MCF 10A (cell line): Measurements from ENCODE around the gene RNF7. TPM values are rescaled to one million over a fixed set of nuclear protein-coding genes. Genes with fewer than 3 reads are reported as not detected.

ENCODE experiments used
- BruUV-seq: library from RNA; stranded (reverse); fragments of 400-500 nt; replicated peaks from 2 replicates; lab custom pipeline; 2021; lab: Mats Ljungman, UMichigan
- CTCF ChIA-PET: fragments of 300-600 bp; sonication (Branson Sonifier 250); formaldehyde crosslinking; extraction: SDS; loops from one replicate; lab custom pipeline; 2021; ENCODE audit warnings: antibody characterized with exemption, inconsistent platforms; lab: Yijun Ruan, JAX
- POLR2A ChIA-PET: fragments of 300-600, 350-650 bp; sonication (Branson Sonifier 250); formaldehyde crosslinking; extraction: SDS; loops from one replicate; lab custom pipeline; 2020; ENCODE audit warnings: antibody characterized with exemption, inconsistent platforms; lab: Yijun Ruan, JAX
- DNase-seq: peaks from one replicate; pipeline ENCODE4 v3.0.0-alpha.2; 2018; ENCODE audit not compliant: unreplicated experiment
- H3K27ac Mint-ChIP-seq: one replicate; pipeline ENCODE4 v1.8.0; 2022; ENCODE audit warnings: mild to moderate bottlenecking, low read depth, mixed read lengths; ENCODE audit not compliant: unreplicated experiment
- H3K27me3 Mint-ChIP-seq: one replicate; pipeline ENCODE4 v1.8.0; 2022; ENCODE audit warnings: mixed read lengths; ENCODE audit not compliant: insufficient read depth, unreplicated experiment
- H3K36me3 Mint-ChIP-seq: one replicate; pipeline ENCODE4 v1.8.0; 2022; ENCODE audit warnings: mild to moderate bottlenecking, moderate library complexity, mixed read lengths; ENCODE audit not compliant: insufficient read depth, unreplicated experiment
- H3K4me1 Mint-ChIP-seq: one replicate; pipeline ENCODE4 v1.8.0; 2022; ENCODE audit warnings: mixed read lengths; ENCODE audit not compliant: insufficient read depth, unreplicated experiment
- H3K4me3 Mint-ChIP-seq: one replicate; pipeline ENCODE4 v1.8.0; 2022; ENCODE audit warnings: mild to moderate bottlenecking, moderate library complexity, mixed read lengths; ENCODE audit not compliant: unreplicated experiment
- H3K9me3 Mint-ChIP-seq: one replicate; pipeline ENCODE4 v1.8.0; 2022; ENCODE audit warnings: mixed read lengths; ENCODE audit not compliant: unreplicated experiment
- CTCF ChIP-seq: fragments of 200-600 bp; IDR thresholded peaks from one replicate; pipeline ENCODE4 v1.8.0; 2022; ENCODE audit warnings: antibody characterized with exemption, mild to moderate bottlenecking; ENCODE audit not compliant: unreplicated experiment
- intact Hi-C: fragments of 100-400 bp; cut with micrococcal nuclease; formaldehyde crosslinking; loops from 2 replicates; pipeline ENCODE4 v1.14.1; 2022
- total RNA-seq: library from RNA; stranded (reverse); gene quantifications from 2 replicates; pipeline ENCODE4 v1.2.3, GENCODE V29; 2022

Gene RNF7
- total RNA-seq, 1 experiment from 2014 or later = 96.1 TPM

- intact Hi-C loops = no loop called here
- Mint-ChIP-seq H3K4me3 (no peak overlapping the region), H3K9me3 (no peaks in the 10 kb centered on the region), H3K27me3 (no peaks in the 10 kb centered on the region), H3K4me1 (no peaks in the 10 kb centered on the region), H3K27ac (no peak overlapping the region), H3K36me3 (no peaks in the 10 kb centered on the region)
- POLR2A ChIA-PET = interaction anchor here (0.7 kb wide), 1 partner anchor 9 kb away, joined by 4 read pairs; no protein-coding TSS in a partner anchor
- DNase-seq = no peak
- no peak for TF ChIP-seq CTCF
- BruUV-seq = no TSS peak
- CTCF ChIA-PET = no interaction called here
Observed at GRCh38 chr3:141708367-141708766, 29.7 kb upstream of the RNF7 start.

GRCh38 chr3:141709126-141709770 lies 28.9 kb upstream of the RNF7 start:
- no peaks in the 10 kb centered on the region for H3K36me3 Mint-ChIP-seq
- ChIA-PET CTCF (interaction anchor here (0.6 kb wide), 1 partner anchor 84 kb away, joined by 4 read pairs; no protein-coding TSS in a partner anchor), POLR2A (interaction anchor here (0.6 kb wide), 1 partner anchor 375 kb away, joined by 3 read pairs; no protein-coding TSS in a partner anchor)
- intact Hi-C loops = no loop called here
- H3K27ac Mint-ChIP-seq = no peak overlapping the region
- H3K4me1 Mint-ChIP-seq = no peaks in the 10 kb centered on the region
- no peak for TF ChIP-seq CTCF
- H3K27me3 Mint-ChIP-seq = no peaks in the 10 kb centered on the region
- H3K9me3 Mint-ChIP-seq = no peaks in the 10 kb centered on the region
- H3K4me3 Mint-ChIP-seq = no peak overlapping the region
- no TSS peak for BruUV-seq
- no peak for DNase-seq

- no TSS peak for BruUV-seq
- no peaks in the 10 kb centered on the region for H3K27me3 Mint-ChIP-seq
- H3K4me3 Mint-ChIP-seq = no peak overlapping the region
- no peaks in the 10 kb centered on the region for H3K4me1 Mint-ChIP-seq
- TF ChIP-seq CTCF = no peak
- H3K9me3 Mint-ChIP-seq = no peaks in the 10 kb centered on the region
- intact Hi-C loops = no loop called here
- CTCF ChIA-PET = no interaction called here
- POLR2A ChIA-PET = interaction anchor here (0.6 kb wide), 1 partner anchor 376 kb away, joined by 3 read pairs; no protein-coding TSS in a partner anchor
- DNase-seq = no peak
- H3K27ac Mint-ChIP-seq = no peak overlapping the region
- H3K36me3 Mint-ChIP-seq = no peaks in the 10 kb centered on the region
Observed at GRCh38 chr3:141710121-141710520, 28.0 kb upstream of the RNF7 start.

DNA sequence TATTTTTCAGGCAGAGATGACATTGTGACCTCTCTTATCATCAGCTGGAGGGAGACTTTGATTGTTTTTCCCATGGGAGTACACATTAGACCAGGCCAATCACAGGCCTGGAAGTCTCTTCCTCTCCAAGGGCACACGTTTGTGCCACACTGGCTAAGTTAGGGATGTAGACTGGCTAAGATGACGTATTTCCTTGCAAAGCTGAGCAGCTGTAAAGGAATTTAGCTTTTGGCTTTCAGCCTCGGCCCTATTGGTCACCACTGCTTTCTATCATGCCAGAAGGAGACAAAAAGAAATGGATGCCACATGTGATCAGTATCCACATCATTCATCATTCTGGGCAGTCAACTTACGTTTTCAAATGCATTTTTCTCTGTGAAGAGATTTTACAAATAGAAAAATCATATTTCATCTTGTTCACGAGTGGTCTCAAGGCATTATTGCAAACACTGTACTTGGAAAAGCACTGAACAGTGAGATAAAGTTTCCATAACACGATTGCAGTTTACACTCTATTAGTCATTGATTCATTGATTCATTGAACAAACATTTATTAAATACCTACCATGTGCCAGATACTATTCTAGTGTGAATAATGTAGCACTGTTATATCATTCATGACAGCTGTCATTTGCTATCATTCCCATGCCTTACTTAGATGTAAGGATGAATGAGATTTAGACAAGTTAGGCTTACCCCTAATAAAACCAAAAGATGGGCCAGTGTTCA lies 27.0 kb upstream of the RNF7 start:
- CTCF ChIA-PET = no interaction called here
- no peak overlapping the region for H3K27ac Mint-ChIP-seq

More for the DNA sequence above, 27.0 kb upstream of the RNF7 start:
- Mint-ChIP-seq H3K27me3 (no peaks in the 10 kb centered on the region), H3K4me3 (no peak overlapping the region), H3K36me3 (no peaks in the 10 kb centered on the region), H3K9me3 (no peaks in the 10 kb centered on the region), H3K4me1 (no peaks in the 10 kb centered on the region)
- POLR2A ChIA-PET = no interaction called here
- BruUV-seq = no TSS peak
- no peak for TF ChIP-seq CTCF
- DNase-seq = peak; percentile 6
- intact Hi-C loops = no loop called here
